Measurements from ENCODE around the gene KCTD21.

The KCTD21 gene

GRCh38 chr11:78170874-78171549 lies 17.4 kb downstream of the KCTD21 start:
- FAIRE-seq = no peak

GRCh38 chr11:78170413-78170812 lies 18.0 kb downstream of the KCTD21 start:
- FAIRE-seq = no peak

DNA sequence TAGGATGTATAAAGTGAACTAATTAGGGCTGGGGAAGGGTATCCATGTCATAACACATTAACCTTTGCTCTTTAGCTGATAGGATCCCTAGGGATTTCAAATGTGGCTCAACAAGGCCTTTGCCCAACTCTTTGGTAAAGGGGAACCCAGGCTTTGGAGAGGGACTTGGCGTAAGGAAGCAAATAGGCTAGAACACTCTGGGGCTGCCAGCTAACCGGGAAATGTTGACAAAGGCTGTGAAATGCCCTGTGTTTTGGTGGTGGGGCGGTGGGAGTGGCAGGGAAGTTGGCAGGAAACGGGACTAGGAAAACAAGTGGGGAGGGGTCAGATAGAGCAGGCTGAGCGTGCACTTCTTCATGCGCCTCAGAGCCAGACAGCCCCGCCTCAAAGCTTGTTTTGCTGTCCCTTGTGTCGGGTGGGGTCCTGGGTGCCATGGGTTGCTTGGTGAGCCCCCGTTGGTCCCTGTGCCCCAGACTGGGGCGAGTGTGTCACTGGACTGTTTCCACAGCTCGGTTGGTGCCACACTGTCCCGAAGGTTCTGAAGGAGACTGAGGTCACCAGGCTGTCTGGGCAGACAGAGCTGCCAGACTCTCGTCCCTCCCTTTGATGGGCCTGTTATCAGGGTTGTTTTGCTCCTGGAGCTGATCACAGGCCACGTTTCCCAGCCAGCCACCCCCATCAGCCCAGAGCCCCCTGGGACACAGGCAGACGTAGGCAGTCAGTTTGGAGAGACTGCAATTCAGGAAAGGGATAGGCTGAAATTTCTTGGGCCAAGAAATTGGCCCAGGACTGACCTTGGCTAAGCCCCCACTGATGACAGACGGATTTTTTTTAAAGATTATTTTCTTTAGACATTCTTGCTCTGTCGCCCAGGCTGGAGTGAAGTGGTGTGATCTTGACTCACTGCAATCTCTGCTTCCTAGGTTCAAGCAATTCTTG lies 19.6 kb downstream of the KCTD21 start:
- no peak for FAIRE-seq

GRCh38 chr11:78166855-78167469 lies 21.5 kb downstream of the KCTD21 start:
- FAIRE-seq = no peak

GRCh38 chr11:78164471-78164870 lies 24.0 kb downstream of the KCTD21 start:
- no peak for FAIRE-seq

- FAIRE-seq = no peak
These were observed 24.6 kb downstream of the KCTD21 start for GRCh38 chr11:78163828-78164227.

DNA sequence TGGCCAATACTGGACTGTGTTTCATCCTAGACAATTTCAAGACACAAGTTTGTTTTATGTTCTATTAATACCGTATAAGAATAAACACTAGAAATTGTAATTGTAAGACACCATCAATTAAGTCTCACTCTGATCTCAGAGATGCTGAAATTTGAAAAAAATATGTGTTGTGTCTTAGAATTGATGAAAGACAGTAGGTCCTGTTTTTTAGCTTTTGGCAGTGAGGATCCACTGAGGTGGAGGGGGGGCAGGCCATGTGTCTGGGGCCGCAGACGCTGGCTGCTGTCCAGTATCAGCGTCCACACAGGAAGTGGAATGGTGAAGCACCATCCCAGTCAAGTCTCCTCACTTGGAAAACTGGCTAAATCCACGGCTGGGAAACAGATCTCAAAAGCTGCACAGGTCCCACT lies 26.5 kb downstream of the KCTD21 start:
- FAIRE-seq = no peak

- FAIRE-seq = no peak
These were observed 27.1 kb downstream of the KCTD21 start for GRCh38 chr11:78161346-78161745.

DNA sequence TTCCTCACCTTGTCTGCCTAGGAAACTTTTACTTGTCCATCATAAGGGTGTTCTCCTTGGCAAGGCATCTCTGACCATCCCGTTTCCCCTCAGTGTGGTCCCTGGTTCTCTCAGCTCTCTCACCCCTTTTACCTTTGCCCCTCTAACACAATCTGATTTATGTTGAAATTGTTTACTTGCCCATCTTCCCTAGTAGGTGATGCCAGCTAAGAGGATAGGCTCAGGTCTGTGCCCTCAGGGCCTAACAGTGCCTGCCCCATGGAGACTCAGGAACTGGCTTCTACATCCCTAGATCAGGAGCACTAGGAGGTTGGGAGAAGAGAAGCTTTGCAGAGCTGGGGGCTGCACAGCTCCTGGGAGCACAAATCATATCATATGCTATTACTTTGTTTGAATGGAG lies 27.9 kb downstream of the KCTD21 start:
- no peak for FAIRE-seq

DNA sequence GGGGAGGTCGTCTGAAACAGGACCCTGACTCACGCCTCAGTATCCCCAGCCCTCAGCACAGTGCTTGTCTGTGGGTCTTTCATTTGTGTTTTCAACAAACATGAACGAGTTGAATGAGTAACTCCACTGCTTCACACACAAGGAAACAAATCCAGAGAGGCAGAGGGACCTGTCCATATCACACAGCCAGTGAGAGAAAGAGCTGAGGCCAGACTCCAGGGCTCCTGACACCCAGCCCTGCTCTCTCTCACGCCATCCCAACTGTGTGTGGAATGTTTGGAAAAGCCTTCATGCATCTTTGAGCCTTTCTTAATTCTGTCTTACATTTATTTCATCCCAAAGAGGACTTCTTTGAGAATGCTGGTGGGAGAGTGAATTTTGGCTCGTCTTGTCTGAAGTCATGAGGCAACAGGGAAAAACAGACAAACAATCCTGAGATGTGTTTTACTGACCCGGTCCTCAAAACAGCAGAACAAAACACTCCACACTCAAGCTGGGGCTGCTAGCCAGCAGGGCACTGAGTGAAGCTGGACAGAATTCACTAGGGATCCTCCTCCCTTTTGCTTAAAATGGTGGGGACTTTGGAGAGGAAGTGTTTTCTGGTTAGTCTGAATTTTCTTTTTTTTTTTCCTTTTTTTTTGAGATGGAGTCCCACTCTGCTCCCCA lies 29.3 kb downstream of the KCTD21 start:
- FAIRE-seq = no peak

DNA sequence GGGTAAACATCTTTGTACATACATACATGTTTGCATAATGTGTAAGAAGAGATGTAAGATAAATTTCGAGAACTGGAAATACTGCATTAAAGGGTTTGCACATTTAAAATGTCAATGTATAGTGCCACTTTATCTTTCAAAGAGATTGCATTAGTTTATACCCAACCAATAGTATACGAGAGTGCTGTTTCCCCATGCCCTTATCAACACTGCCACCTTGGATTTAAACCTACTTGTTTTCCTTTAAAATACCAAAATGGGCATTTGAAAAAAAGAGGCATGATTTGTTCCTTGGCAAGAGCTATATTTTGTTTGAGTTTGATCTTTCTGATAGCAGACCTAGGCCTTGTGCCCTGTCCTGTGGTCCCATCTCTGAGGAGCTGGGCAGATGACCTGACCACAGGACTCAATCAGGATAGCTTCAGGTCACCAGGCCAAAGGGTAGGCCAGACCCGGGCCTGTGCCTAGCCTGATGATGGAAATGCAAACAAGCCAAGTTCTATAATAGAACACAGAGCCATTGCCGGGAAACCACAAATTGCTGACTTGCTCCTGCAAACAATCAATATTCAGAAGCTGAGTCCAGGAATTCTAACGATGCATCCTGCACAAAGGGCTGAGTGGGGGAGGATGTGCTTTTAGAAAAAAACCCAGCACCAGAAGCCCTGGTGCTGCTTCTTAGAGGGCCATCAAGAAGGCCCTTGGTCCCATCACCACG lies 32.1 kb downstream of the KCTD21 start:
- FAIRE-seq = no peak

DNA sequence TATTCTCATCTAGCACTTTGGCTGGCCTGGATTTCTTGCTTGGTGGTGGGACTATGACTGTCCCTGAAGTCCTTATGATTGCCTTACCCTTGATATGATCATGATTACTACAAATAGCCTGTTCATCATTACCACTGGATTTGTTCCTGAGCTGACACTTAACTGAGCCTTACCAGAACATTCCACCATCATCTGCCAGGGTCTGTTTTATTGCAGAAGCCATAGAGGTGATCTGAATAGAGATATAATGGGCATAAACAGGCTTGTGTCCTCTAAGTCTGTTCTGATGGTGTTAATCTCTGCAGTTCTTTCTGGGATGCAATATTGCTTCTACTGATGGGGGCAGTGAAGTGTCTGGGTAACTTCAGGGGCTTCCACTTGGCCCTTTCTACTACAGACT lies 36.6 kb downstream of the KCTD21 start:
- FAIRE-seq = no peak

DNA sequence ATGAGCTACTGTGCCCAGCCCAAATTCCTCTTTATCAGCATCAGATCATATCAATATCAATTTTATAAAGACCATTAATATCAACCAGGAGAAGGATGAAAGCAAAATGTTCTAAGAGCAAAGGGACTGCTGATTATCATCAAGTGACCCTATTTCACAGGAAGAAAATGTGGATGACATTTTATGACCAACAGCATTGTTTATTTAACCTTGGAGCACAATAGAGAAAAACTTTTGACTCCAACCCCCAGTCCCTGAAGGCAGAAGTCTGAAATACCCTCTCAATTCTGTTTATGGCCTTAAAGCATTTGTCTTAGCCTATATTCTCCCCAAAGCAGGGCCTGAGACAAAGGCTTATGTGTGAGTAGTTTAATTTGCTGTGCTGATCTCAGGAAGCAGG lies 37.7 kb downstream of the KCTD21 start:
- no peak for FAIRE-seq

DNA sequence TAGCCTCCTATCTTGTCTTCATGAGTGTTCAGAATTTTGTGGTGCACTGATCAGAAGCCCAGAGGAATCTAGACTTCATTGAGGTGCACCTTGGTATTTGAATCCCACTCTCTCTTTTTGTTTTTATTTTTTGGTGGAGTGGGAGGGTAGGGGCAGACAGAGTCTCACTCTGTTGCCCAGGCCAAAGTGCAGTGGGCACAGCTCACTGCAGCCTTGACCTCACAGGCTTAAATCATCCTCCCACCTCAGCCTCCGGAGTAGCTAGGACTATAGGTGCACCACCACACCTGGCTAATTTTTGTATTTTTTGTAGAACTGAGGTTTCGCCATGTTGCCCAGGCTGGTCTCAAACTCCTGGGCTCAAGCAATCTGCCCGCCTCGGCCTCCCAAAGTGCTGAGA lies 38.1 kb downstream of the KCTD21 start:
- no peak for FAIRE-seq

DNA sequence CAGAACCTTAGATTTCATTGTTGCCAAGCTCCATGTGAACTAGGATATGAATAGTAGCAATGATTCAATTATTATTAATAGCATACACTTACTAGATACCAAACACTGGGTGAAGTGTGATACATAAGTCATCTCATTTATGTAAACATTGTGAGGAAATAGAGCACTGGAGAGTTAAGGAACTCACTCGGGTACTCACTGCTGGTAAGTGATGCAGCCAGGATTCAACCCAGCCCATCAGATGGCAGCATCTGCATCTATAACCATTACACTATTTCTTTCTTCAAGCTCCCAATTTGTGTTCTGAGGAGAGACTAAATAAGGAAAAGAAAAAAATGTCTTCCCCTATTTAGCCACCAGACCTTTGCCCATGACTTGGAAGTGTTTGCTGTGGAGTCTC lies 38.8 kb downstream of the KCTD21 start:
- no peak for FAIRE-seq

GRCh38 chr11:78147807-78148206 lies 40.6 kb downstream of the KCTD21 start:
- no peak for FAIRE-seq

- FAIRE-seq = no peak
These were observed 42.9 kb downstream of the KCTD21 start for GRCh38 chr11:78145511-78146025.

DNA sequence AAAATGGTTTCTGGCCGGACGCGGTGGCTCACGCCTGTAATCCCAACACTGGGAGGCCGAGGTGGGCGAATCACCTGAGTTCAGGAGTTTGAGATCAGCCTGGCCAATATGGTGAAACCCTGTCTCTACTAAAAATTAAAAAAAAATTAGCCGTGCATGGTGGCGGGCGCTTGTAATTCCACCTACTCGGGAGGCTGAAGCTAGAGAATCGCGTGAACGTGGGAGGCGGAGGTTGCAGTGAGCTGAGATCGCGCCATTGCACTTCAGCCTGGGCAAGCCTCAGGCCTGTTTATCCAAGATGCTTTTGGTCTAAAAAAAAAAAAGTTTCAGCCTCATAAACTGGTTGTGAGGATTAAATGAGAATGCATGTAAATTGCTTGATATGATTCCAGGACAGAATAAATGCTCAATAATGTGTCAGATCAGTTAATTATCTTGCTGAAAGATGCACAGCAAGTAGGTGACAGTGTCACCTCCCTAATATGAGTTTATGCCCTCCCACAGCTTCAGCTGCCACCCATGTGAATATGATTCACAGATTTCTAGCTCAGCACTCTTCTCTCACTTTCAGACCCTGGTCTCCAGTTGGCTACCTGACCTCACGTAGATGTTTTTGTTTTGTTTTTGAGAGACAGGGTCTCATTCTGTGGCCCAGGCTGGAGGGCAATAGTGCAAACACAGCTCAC lies 47.9 kb downstream of the KCTD21 start:
- no peak for FAIRE-seq

GRCh38 chr11:78139422-78140391 lies 48.7 kb downstream of the KCTD21 start, which contains the start of gene ALG8:
TSS of gene ALG8 (minus strand) at chr11:78139626. CDS start at chr11:78139588, 38 bp downstream.
- peak; percentile 61 for FAIRE-seq

DNA sequence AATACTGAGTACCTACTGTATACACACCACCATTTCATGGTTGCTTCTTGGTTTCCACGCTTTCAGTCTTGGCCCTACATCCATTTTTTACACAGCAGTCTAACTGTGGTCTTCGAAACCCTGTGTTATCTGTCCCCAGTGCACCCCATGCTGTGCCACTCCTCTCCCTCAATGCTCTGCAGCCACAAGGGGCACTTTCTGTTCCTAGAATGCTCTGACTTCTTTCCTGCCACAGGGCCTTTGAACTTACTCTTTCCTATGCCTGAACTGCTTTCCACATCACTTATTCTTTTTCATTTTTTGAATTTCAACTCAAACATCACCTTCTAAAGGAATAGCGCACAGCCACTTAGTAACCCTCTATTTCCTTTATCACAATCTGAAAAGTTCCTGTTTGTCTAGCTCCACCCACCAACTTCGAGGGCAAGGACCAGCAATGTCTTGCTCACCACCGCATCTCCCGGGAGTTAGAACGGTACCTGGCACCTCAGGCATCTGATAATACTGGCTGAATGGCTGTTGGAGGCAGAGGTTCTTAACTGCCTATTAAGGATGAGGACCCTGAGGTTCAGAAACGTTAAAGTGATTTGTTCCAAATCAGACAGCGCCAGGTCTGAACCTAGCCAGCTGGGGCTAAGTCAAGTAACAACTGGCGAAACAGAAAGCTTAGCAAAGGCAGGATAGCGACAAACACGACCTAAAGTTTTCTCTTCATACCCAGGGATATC lies 49.6 kb downstream of the KCTD21 start:
- no peak for FAIRE-seq
